NCI-H748 (cell line): ENCODE data around the gene ST6GALNAC2.

ENCODE experiments used
- DNase-seq: peaks from one replicate; lab custom pipeline; 2025; ENCODE audit not compliant: unreplicated experiment; lab: John Stamatoyannopoulos, UW

Gene ST6GALNAC2

GRCh38 chr17:76599694-76600460, 14.2 kb upstream of the ST6GALNAC2 start:
- no peak for DNase-seq

- DNase-seq, result peak; percentile 55
Observed at GRCh38 chr17:76598004-76598439, 12.4 kb upstream of the ST6GALNAC2 start.

GRCh38 chr17:76597156-76598003, 11.7 kb upstream of the ST6GALNAC2 start:
- DNase-seq, result no peak

GRCh38 chr17:76594690-76595089, 9.0 kb upstream of the ST6GALNAC2 start:
- DNase-seq, result no peak

GRCh38 chr17:76593959-76594358, 8.3 kb upstream of the ST6GALNAC2 start:
- DNase-seq, result no peak

- DNase-seq, result peak; percentile 11
Observed at GRCh38 chr17:76593384-76593826, 7.7 kb upstream of the ST6GALNAC2 start.

- no peak for DNase-seq
Observed at GRCh38 chr17:76588182-76588581, 2.5 kb upstream of the ST6GALNAC2 start.

GRCh38 chr17:76586741-76587487, 1.3 kb upstream of the ST6GALNAC2 start:
- no peak for DNase-seq

- DNase-seq, result peak; percentile 14
Observed at GRCh38 chr17:76585033-76585648, 519 bp downstream of the ST6GALNAC2 start.

- DNase-seq, result no peak
Observed at GRCh38 chr17:76584427-76585032, 1.1 kb downstream of the ST6GALNAC2 start.

GRCh38 chr17:76582660-76583059, 3.0 kb downstream of the ST6GALNAC2 start:
- no peak for DNase-seq

- DNase-seq, result no peak
Observed at GRCh38 chr17:76581515-76581914, 4.1 kb downstream of the ST6GALNAC2 start.

GRCh38 chr17:76579281-76579680, 6.4 kb downstream of the ST6GALNAC2 start:
- DNase-seq, result no peak

- no peak for DNase-seq
Observed at GRCh38 chr17:76578376-76578775, 7.3 kb downstream of the ST6GALNAC2 start.

- no peak for DNase-seq
Observed at GRCh38 chr17:76577876-76578275, 7.8 kb downstream of the ST6GALNAC2 start.

- DNase-seq, result no peak
Observed at GRCh38 chr17:76576189-76576588, 9.5 kb downstream of the ST6GALNAC2 start.

- no peak for DNase-seq
Observed at GRCh38 chr17:76575570-76575969, 10.1 kb downstream of the ST6GALNAC2 start.

GRCh38 chr17:76574166-76574565, 11.5 kb downstream of the ST6GALNAC2 start:
- no peak for DNase-seq

GRCh38 chr17:76573096-76573495, 12.6 kb downstream of the ST6GALNAC2 start:
- no peak for DNase-seq

- DNase-seq, result no peak
Observed at GRCh38 chr17:76572201-76572910, 13.3 kb downstream of the ST6GALNAC2 start.
